Spleen (tissue), 7 donors: ENCODE data around the gene RIPOR1.

ENCODE experiments used
- POLR2A ChIP-seq, 3 donors: fragments of 450-650 bp; IDR thresholded peaks; one replicate each; pipeline ENCODE4 v1.5.1; 2017; ENCODE audit warnings: antibody characterized with exemption in 3 of 3, mild to moderate bottlenecking in 1 of 3
- POLR2AphosphoS5 ChIP-seq, 3 donors: sonication (generic); formaldehyde crosslinking; IDR thresholded peaks; one replicate each; pipeline ENCODE4 v1.5.1; 2017; ENCODE audit warnings: antibody characterized with exemption in 3 of 3
- TF ChIP-seq, protein P1 (sequence below), 11 experiments: fragments of 200-600 bp in 7 of 11; fragments of 450-650 bp in 4 of 11; sonication (generic) in 4 of 11; IDR thresholded peaks in 8 of 11; conservative IDR thresholded peaks in 3 of 11; 1 replicate in 7 of 11; 2 replicates in 4 of 11; pipeline versions ENCODE4 v1.4.0 to v1.8.0; 2016 to 2021; ENCODE audit warnings: antibody characterized with exemption in 11 of 11, inconsistent platforms in 4 of 11, mild to moderate bottlenecking in 1 of 11
- donor health status: DM: no; HTN: no; CAD: no; lungs with moderate emphysema.
- donor health status: DM: no; HTN: no; CAD: no.
- donor health status: DM: no; HTN: no; CAD: no.

DNA sequence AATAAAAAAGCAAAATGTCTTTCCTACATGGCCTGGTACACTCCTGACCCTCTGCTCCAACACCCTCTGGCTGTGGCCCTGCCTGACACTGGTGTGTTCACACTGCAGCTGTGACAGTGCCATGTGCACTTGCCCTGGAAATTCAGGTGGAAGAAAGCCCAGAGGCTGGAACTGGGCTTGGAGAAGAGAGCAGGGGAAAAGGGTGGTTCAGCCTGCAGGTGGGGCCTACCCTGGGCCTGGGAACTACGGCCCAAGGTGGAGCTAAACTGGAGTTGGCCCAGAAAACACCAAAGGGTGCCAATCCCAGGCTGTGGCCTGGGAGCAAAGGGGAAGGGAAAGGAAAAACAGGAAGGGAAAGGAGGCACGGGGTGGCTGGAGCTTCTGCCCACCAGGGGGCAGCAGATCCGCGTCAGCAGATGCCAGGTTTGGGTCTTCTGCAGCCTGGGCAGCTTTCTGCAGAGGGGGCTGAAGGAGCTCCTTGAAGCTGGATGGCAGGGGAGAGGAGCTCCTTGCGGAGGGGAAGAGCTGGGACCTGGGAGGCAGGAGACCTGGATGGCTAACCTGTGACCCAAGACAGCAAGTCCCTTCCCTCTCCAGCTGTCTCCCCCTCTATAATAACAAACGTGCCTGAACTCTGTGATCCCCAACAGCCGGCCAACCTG lies 18.3 kb downstream of the RIPOR1 start:
- TF ChIP-seq, protein P1, sequence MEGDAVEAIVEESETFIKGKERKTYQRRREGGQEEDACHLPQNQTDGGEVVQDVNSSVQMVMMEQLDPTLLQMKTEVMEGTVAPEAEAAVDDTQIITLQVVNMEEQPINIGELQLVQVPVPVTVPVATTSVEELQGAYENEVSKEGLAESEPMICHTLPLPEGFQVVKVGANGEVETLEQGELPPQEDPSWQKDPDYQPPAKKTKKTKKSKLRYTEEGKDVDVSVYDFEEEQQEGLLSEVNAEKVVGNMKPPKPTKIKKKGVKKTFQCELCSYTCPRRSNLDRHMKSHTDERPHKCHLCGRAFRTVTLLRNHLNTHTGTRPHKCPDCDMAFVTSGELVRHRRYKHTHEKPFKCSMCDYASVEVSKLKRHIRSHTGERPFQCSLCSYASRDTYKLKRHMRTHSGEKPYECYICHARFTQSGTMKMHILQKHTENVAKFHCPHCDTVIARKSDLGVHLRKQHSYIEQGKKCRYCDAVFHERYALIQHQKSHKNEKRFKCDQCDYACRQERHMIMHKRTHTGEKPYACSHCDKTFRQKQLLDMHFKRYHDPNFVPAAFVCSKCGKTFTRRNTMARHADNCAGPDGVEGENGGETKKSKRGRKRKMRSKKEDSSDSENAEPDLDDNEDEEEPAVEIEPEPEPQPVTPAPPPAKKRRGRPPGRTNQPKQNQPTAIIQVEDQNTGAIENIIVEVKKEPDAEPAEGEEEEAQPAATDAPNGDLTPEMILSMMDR (IDR thresholded peaks at IDR 0.05 in 8 of 11, conservative IDR thresholded peaks at IDR 0.05 in 3 of 11): peak; percentile 85 to 97 (median 96)
- TF ChIP-seq POLR2A (IDR thresholded peaks at IDR 0.05) (no peak), POLR2AphosphoS5 (IDR thresholded peaks at IDR 0.05) (peak; percentile 68 to 84 (median 78))
